GM19455 (cell line): ENCODE measurements around the gene KRT77.
"Not testable (repeated sequence)": the region's sequence is repeated elsewhere in the genome, so short reads cannot be mapped to it uniquely, and the experiment has no call there.

Source experiments
- ATAC-seq: cut with Tn5 transposase; IDR thresholded peaks from one replicate; pipeline ENCODE4 v1.9.1; 2021; ENCODE audit not compliant: unreplicated experiment

Gene KRT77

GRCh38 chr12:52724384-52724783 is 21.1 kb upstream of the KRT77 start:
- no peak for ATAC-seq

GRCh38 chr12:52722680-52723079 is 19.4 kb upstream of the KRT77 start:
- no peak for ATAC-seq

- no peak for ATAC-seq
Measured at GRCh38 chr12:52721838-52722470, 18.6 kb upstream of the KRT77 start.

GRCh38 chr12:52720365-52720886 is 17.1 kb upstream of the KRT77 start:
- no peak for ATAC-seq

GRCh38 chr12:52716061-52716460 is 12.7 kb upstream of the KRT77 start:
- ATAC-seq, result no peak

- no peak for ATAC-seq
Measured at GRCh38 chr12:52715416-52715815, 12.1 kb upstream of the KRT77 start.

GRCh38 chr12:52714887-52715281 is 11.6 kb upstream of the KRT77 start:
- ATAC-seq, result no peak

GRCh38 chr12:52713960-52714886 is 10.9 kb upstream of the KRT77 start:
- no peak for ATAC-seq

GRCh38 chr12:52712122-52712521 is 8.8 kb upstream of the KRT77 start:
- not testable (repeated sequence) for ATAC-seq

- no peak for ATAC-seq
Measured at GRCh38 chr12:52710730-52711129, 7.4 kb upstream of the KRT77 start.

- ATAC-seq, result no peak
Measured at GRCh38 chr12:52708010-52708409, 4.7 kb upstream of the KRT77 start.

GRCh38 chr12:52704464-52704863 is 1.1 kb upstream of the KRT77 start:
- ATAC-seq, result no peak

- ATAC-seq, result no peak
Measured at GRCh38 chr12:52703878-52704277, 554 bp upstream of the KRT77 start.

GRCh38 chr12:52702338-52702737 is 986 bp downstream of the KRT77 start:
- no peak for ATAC-seq

- no peak for ATAC-seq
Measured at GRCh38 chr12:52701281-52701680, 2.0 kb downstream of the KRT77 start.

- ATAC-seq, result no peak
Measured at GRCh38 chr12:52699960-52700359, 3.4 kb downstream of the KRT77 start.

GRCh38 chr12:52699373-52699772 is 4.0 kb downstream of the KRT77 start:
- ATAC-seq, result no peak

GRCh38 chr12:52698651-52699340 is 4.5 kb downstream of the KRT77 start:
- no peak for ATAC-seq

- ATAC-seq, result no peak
Measured at GRCh38 chr12:52697058-52697582, 6.2 kb downstream of the KRT77 start.

GRCh38 chr12:52696588-52696987 is 6.7 kb downstream of the KRT77 start:
- no peak for ATAC-seq

- ATAC-seq, result no peak
Measured at GRCh38 chr12:52695039-52695438, 8.3 kb downstream of the KRT77 start.
